ENCODE data around the gene SLC12A4.
A peak's percentile ranks its signal among the peaks of the same experiment; 100 is the strongest.
"Not testable (repeated sequence)": the region's sequence is repeated elsewhere in the genome, so short reads cannot be mapped to it uniquely, and the experiment has no call there.

Gene SLC12A4

GRCh38 chr16:67987460-67988160 is 19.2 kb upstream of the SLC12A4 start:
- no peak for DNase-seq (ENCODE audit: low read depth in 3 of 3)

GRCh38 chr16:67986949-67987348 is 18.5 kb upstream of the SLC12A4 start:
- DNase-seq (ENCODE audit: low read depth in 3 of 3): no peak

GRCh38 chr16:67982011-67982696 is 13.7 kb upstream of the SLC12A4 start:
- no peak for DNase-seq (ENCODE audit: low read depth in 3 of 3)

GRCh38 chr16:67979955-67980678 is 11.7 kb upstream of the SLC12A4 start, which contains the start of gene DPEP3:
DPEP3 (minus strand) TSS chr16:67980499; CDS start chr16:67980380, 119 bp downstream.
- DNase-seq (ENCODE audit: low read depth in 3 of 3): no peak

GRCh38 chr16:67977469-67978227 is 9.2 kb upstream of the SLC12A4 start:
- no peak for DNase-seq (ENCODE audit: low read depth in 3 of 3)

GRCh38 chr16:67977005-67977404 is 8.6 kb upstream of the SLC12A4 start:
- DNase-seq (ENCODE audit: low read depth in 3 of 3): no peak

GRCh38 chr16:67976205-67976604 is 7.8 kb upstream of the SLC12A4 start:
- DNase-seq (ENCODE audit: low read depth in 3 of 3): no peak

GRCh38 chr16:67975321-67976105 is 7.1 kb upstream of the SLC12A4 start:
- DNase-seq (ENCODE audit: low read depth in 3 of 3): no peak

GRCh38 chr16:67972285-67972684 is 3.8 kb upstream of the SLC12A4 start:
- not testable (repeated sequence) for DNase-seq (ENCODE audit: low read depth in 3 of 3)

- DNase-seq (ENCODE audit: low read depth in 3 of 3): no peak
Observed at GRCh38 chr16:67971111-67971510, 2.7 kb upstream of the SLC12A4 start.

- DNase-seq (ENCODE audit: low read depth in 3 of 3): no peak
Observed at GRCh38 chr16:67969254-67970039, 1.0 kb upstream of the SLC12A4 start.

- DNase-seq (ENCODE audit: low read depth in 3 of 3): peak in 1 of 3 experiments; percentile 35
Observed at GRCh38 chr16:67967958-67968399, 458 bp downstream of the SLC12A4 start.

GRCh38 chr16:67967183-67967957 is 1.1 kb downstream of the SLC12A4 start:
- DNase-seq (ENCODE audit: low read depth in 3 of 3): no peak

GRCh38 chr16:67966549-67967182 is 1.8 kb downstream of the SLC12A4 start:
- no peak for DNase-seq (ENCODE audit: low read depth in 3 of 3)

- no peak for DNase-seq (ENCODE audit: low read depth in 3 of 3)
Observed at GRCh38 chr16:67965668-67966548, 2.5 kb downstream of the SLC12A4 start.

GRCh38 chr16:67964477-67965131 is 3.8 kb downstream of the SLC12A4 start:
- DNase-seq (ENCODE audit: low read depth in 3 of 3): no peak

GRCh38 chr16:67963662-67964321 is 4.6 kb downstream of the SLC12A4 start:
- DNase-seq (ENCODE audit: low read depth in 3 of 3): no peak
